G401 (cell line): Measurements from ENCODE around the gene MRPL55. TPM values are rescaled to one million over a fixed set of nuclear protein-coding genes. Genes with fewer than 3 reads are reported as not detected.

Experiments
- DNase-seq: peaks from one replicate; pipeline ENCODE4 v3.0.0-alpha.2; 2015; ENCODE audit warnings: low spot score
- in situ Hi-C: cut with HindIII; loops from 2 replicates; pipeline ENCODE4 v1.10.0; 2016; ENCODE audit warnings: low sequenced_read_pairs, mixed read lengths
- total RNA-seq: library from RNA; depleted of rRNA; stranded (reverse); fragments of >200 nt; shearing (Covaris generic); gene quantifications from 2 replicates; pipeline ENCODE4 v1.2.3, GENCODE V29; 2014

The MRPL55 gene
- total RNA-seq, 1 experiment from 2014 or later, result 103 TPM

DNA sequence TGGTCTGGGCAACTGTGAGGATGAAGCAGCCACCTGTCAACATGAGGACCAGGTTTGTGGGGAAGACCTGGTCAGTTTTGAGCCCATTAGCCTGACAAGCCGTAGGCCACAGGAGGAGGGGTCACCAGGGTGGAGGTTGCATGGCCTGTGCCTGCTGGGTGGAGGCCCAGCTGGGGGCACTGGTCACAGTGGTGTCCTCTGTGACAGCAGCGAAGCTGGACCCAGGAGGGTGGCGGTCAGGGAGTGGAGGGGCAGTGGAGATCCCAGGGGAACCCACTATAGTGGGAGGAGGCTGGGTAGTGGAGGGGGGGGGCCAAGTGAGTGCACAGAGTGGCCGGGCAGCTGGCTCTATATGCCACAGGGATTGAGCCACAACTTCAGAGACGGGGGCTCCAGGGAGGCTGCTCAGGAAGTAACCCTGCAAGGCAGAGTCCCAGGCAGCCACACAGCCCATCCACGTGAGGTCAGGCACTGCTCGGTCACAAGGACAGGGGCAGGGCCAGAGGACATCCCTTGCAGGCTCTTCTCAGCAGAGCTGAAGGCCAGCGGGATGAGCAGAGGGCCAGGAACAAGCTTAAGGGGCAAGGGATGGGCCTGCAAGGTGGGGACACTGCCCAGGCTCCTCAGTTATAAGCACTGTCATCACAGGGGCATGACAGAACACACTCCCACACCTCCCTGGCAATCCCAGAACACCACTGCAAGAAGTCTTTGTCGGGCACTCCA is 3.7 kb downstream of the MRPL55 start:
- DNase-seq, result no peak
- in situ Hi-C loops, result loop anchor here (5.0 to 10.0 kb wide), 2 partner anchors 62 to 139 kb away; partner anchors contain the start of gene IBA57

DNA sequence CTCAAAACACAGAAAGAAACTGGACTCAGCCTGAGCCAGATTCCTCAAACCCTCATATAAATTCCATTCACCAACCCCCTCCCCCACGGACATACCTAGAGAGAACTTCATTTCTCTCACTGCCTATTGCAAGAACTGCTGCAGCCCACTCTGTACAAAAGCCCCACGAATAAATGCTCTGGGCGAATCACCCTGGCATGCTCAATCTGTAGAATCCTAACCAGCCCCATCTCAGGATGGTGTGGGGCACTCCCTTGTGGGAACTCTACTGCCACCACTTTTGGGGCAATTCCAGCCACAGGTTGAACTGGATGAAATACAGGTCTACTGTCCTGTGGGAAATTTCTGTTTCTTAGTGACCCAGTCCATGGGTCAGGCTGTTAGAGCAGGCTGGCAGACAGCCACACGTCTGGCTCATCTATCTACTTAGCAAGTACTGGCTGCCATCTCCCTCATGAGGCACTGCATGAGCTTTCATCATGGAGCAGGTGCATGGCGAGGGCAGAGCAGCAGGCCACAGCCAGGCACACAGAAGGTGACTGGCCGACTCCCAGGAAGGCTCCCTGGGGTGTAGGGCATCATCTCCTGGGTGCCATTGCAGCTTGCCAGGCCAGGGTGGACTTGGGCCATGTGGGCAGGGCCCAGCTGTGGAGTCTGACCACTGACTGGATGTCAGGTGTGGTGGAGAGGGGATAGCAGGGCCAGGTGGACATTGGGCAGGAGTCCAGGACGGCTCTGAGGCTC is 4.4 kb downstream of the MRPL55 start:
- in situ Hi-C loops, result loop anchor here (5.0 to 10.0 kb wide), 2 partner anchors 63 to 140 kb away; partner anchors contain the start of gene IBA57
- no peak for DNase-seq

DNA sequence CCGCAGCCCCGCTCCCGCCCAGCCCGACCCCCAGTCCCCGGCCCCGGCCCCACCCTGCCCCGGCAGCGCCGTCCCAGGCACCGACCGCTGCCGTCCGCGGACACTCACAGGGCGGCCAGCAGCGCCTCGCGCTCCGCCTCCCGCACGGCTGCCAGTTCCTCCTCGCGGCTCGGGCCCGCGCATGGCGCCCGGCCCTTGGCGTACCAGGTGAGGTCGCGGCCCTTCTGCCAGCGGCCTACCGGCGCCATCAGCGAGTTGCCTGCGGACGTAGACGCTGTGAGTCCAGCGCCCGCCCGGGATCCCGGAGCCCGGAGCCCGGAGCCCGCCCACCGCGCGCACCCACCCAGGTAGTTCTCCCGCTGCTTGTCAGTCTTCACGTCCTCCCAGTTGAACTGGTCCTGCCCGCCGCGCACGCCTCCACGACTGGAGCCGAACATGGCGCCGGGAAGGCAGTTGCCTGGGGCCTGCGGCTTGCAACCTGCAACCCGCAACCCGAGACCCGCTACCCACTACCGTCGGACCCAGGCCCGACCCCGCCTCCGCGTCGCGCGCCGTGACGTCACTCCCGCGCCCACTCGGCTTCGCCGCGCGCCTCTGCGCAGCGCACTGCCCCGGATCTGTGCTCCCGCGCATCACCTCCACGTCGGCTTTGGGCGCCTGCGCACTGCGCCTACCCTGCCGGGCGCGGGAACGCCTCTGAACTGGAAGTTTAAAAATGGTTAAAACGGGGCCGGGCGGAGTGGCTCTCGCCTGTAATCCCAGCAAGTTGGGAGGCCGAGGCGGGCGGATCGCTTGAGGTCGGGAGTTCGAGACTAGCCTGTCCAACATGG is 6.1 kb downstream of the MRPL55 start, which contains the start of gene C1orf35:
C1orf35 (minus strand) TSS at position 535 of the 830 bp plus-strand sequence; CDS start at position 437, 98 bp downstream.
- in situ Hi-C loops, result loop anchor here (10.0 kb wide), 1 partner anchor 142 kb away; no protein-coding TSS in a partner anchor
- peak; percentile 86 for DNase-seq

DNA sequence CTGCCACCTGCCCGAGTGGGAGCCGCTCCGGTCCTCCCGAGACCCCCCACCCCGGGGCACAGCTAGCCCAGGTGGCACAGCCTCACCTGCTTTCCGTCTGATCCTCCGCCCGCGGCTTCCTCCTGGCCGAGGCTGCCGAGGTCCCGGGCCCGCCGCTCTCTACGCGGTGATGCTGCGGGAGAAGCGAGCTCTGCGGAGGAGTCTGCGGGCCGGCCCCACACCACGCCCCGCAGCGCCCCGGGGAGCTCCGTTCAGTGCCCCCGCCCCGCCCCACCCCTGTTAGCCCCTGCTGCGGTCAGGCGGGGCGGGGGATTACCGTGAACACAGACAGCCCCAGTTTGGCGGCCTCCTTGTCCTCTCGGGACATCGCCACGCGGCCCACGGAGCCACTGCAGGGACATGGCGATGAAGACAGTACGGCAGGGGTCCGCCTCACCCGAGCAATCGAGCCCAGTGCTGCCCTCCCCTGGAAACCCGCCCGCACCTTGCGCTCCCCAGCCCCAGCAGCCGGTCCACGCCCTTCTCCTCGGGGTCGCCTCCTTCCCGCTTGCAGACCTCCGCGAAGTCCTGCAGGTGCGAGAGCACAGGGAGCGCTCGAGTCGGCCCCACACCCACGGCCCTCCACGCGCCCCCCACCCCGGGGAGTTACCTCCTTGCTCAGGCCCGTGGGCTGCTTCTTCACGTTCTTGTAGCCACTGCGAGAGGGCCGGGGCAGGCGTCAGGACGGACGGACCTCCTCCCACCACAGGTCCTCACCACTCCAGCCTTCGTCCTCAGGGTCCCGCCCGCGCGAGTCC is 6.9 kb downstream of the MRPL55 start:
- in situ Hi-C loops, result loop anchor here (10.0 kb wide), 1 partner anchor 143 kb away; no protein-coding TSS in a partner anchor
- no peak for DNase-seq

DNA sequence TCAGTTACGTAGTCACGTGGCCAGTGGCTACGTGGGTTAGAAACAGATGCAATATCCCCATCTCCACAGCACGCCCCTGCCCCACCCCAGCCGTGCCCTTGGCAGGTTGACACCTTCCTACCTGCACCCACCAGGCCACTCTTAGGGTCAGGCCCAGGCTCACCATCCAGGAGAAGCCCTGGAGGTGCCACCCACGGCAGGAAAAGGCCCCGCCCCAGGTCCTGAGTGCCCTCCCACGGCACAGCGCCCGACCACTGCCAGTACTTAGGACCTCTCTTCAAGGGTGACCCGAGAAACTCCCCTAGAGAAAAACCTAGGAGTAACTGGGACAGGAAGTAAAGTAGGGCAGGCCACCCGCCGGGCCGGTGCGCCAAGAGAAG is 7.5 kb downstream of the MRPL55 start:
- in situ Hi-C loops, result loop anchor here (10.0 kb wide), 1 partner anchor 143 kb away; no protein-coding TSS in a partner anchor
- DNase-seq, result no peak

DNA sequence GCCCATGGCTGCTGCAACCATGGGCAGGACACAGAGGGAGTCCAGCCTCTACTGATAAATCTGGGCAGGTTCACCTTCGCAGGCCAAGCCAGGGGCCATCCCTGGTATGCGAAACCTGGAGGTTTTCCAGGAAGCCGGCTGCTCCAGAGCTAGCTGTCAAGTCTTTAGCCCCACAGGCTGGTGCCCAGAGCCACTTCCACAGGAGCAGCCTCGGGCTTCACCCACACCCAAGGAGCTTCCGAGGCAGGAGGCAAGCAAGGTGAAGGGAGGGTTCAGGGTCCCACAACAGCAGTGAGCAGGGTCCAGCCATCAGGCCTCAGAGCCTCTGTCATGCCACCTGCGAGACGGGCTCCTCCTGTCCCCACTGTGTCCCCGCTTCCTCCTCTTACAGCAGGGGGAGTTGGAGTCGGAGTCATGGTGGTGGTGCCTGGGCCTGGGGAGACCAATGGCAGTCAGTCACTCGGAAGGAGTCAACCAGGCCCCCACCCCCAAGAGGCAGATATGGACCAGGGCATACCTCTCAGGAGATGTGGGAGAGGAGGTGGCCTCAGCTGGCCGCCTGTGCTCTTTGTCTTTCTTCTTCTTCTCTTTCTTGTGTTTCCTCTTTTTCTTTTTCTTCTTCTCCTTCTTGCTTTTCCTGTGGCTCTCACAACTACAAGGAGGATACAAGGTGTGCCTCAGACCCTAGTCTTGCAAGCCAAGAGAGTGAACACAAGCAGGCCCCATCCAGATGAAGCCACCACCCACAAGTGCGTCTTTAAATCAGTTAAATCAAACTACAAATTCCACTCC is 8.1 kb downstream of the MRPL55 start:
- DNase-seq, result no peak
- in situ Hi-C loops, result loop anchor here (10.0 kb wide), 1 partner anchor 144 kb away; no protein-coding TSS in a partner anchor

DNA sequence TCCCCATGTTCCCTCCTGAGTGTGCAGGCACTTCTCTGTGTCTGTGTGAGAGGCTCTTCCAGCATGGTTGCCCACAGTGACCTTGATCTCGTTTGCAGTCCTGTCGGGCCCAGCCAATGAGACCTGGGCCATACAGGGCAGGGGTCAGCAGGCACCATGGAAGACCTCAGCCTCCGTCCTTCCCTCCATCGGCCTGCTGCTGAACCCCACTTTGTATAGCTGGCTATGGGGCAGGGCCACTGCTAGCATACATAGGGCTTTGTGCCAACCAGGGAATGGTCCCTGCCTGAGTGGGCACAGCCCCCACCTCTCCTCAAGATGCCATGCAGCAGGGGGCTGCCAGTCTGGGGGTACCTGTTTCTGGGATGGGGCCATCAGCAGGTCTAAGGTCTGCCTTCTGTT is 9.8 kb downstream of the MRPL55 start:
- DNase-seq, result no peak
- in situ Hi-C loops, result no loop called here

DNA sequence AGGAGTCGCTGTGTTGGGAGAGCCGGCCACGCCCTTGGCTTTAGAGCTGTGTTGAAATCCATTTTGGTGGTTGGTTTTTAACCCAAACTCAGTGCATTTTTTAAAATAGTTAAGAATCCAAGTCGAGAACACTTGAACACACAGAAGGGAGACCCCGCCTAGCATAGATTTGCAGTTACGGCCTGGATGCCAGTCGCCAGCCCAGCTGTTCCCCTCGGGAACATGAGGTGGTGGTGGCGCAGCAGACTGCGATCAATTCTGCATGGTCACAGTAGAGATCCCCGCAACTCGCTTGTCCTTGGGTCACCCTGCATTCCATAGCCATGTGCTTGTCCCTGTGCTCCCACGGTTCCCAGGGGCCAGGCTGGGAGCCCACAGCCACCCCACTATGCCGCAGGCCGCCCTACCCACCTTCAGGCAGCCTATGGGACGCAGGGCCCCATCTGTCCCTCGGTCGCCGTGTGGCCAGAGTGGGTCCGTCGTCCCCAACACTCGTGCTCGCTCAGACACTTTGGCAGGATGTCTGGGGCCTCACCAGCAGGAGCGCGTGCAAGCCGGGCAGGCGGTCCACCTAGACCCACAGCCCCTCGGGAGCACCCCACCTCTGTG is 10.7 kb downstream of the MRPL55 start:
- DNase-seq, result no peak
- in situ Hi-C loops, result no loop called here

DNA sequence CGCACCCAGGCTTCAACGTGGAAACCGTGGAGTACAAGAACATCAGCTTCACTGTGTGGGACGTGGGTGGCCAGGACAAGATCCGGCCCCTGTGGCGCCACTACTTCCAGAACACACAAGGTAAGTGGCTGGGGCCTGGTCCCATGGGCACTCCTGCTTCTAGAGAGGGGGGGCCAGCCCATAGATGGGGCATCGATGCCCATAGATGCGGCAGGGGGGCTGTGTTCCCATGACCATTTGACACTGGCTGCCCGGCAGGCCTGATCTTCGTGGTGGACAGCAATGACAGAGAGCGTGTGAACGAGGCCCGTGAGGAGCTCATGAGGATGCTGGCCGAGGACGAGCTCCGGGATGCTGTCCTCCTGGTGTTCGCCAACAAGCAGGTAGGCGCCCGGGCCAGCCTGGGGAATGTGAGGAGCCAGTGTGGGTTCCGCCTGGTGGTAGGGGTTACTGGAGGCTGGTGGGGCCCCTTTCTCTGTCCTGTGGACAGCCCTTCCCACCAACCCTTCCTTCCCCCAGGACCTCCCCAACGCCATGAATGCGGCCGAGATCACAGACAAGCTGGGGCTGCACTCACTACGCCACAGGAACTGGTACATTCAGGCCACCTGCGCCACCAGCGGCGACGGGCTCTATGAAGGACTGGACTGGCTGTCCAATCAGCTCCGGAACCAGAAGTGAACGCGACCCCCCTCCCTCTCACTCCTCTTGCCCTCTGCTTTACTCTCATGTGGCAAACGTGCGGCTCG is 11.6 kb downstream of the MRPL55 start:
- DNase-seq, result no peak
- in situ Hi-C loops, result no loop called here

DNA sequence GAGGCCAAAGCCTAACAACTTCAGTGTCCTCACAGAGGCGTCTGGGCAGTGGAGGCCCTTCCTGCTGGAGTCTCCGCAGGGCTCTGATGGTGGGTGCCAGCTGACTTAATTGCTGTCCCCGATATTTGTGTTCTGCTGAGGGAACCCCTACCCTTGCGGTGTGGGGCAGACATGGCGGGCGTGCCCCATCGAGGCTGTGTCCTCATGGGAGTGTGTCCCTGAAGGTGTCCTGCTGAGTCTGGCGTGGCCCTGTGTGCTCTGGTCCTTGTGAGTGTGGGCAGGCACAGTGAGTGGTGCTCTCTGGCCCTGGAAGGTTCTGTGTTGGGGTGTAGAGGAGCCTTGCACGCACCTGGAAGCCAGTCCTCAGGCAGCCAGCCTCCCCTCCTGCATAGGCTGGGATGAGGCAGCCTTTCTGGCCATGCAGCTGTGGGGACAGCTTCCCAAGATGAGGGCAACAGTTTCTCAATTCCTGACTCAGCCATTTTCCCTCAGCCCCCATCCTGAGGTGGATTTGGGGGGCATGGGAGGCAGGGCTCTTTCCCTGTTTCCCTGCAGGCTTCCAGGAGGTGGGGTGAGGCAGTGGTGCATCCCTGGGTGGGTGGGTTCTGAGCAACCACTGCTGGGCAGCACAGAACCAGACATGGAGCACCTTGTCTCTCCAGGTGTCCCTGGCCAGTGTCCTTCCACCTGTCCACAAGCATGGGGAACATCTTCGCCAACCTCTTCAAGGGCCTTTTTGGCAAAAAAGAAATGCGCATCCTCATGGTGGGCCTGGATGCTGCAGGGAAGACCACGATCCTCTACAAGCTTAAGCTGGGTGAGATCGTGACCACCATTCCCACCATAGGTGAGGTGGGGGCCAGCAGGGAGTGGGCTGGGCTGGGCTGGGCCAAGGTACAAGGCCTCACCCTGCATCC is 12.4 kb downstream of the MRPL55 start:
- in situ Hi-C loops, result no loop called here
- DNase-seq, result no peak

DNA sequence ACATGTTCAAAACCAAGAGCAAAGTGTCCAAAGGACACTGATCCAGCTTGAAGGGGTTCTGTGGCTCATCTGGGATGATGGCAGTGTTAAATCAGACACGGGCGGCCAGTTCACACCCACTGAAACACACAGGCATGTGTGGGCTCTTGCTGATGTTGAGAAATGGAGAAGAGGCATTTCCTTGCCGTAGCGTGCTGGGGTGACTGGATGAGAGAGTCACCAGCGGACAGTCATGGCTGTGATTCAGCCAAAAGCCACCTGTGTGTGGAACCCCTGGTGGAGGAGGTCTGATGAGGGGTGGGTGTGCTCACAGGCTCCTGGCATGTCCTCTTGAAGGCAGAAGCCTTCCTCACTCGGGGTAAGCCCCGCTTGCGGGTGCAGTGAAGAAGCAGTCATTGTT is 13.2 kb downstream of the MRPL55 start:
- no peak for DNase-seq
- in situ Hi-C loops, result no loop called here

DNA sequence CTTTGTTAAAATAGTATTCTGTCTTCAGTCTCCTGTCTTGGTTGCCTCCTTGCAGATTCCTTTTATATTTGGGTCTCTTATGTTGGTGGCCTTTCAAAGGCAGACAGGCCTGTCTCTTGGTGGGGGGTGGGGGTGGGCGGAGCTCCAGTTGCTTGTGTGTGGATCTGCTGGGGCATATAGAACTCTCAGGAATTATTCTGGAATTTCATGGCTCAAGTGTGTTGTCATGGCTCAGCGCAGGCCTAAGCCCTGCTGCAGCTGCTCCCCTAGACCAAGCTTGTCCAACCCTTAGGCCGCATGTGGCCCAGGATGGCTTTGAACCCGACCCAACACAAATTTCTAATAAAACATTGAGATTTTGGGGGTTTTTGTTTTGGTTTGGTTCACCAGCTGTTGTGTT is 13.9 kb downstream of the MRPL55 start:
- in situ Hi-C loops, result no loop called here

DNA sequence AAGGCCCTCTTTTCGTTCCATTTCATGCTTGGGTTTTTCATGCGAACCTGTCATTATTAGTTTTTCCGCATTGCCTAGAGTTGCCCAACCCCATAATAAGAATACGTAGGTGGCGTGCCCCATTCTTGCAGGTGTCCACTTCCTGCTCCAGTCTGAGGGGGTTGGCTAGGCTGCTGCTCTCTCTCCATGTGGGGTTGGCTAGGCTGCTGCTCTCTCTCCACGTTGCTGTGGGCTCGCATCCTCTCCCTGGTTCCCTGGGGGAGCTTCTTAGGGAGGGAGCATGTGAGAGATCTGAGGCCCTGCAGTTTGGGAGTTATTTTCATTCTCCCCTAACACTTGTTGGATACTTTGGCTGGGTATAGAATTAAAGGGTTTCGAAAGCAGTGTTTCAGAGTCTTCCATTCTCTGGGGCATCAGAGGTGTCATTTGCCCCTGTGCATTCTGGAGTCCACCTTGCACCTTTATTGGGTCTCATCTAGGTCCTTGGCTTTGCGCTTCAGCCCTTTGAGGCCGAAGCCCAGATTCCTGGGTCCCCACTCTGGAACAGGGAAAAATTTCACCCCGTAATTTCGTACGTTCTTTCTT is 14.6 kb downstream of the MRPL55 start:
- DNase-seq, result no peak
- in situ Hi-C loops, result no loop called here

More for the DNA sequence above, 13.9 kb downstream of the MRPL55 start:
- no peak for DNase-seq

DNA sequence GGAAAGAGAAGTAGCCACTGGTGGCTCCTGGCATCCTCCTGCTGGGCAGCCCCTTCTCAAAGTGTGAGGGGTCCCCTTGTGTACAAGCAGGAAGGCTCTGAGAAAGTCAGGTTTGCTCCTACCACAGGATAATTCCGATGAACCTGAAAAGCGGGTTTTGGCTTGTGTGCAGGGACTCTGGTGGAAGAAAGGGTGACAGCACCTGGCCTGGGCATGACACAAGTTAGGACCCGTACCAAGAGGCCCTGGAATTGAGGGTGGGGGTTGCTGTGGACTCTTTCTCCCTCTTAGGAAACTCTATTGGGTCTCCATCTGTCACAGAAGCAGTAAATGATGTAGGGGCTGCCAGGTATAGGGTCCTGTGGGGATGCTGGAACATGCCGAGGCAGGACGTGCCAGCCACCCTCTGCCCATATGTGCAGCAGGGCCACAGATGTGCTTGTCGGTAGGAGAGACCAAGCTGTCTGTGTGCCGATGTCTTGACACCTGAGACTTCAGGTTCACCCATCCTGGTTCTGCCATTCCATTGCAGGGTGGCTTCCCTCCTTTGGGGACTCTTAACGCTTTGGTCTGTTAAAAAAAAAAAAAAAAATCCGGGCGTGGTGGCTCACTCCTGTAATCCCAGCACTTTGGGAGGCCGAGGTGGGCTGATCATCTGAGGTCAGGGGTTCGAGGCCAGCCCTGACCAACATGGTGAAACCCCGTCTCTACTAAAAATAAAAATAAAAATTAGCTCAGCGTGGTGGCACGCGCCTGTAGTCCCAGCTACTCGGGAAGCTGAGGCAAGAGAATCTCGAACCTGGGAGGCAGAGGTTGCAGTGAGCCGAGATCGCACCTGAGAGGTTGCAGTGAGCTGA is 15.8 kb downstream of the MRPL55 start:
- in situ Hi-C loops, result no loop called here
- DNase-seq, result no peak
